PC-3 (cell line): Measurements from ENCODE around the gene SCN9A.

Experiments used
- EZH2 ChIP-seq: fragments of 300-600 bp; sonication (generic); IDR thresholded peaks from one replicate; pipeline ENCODE4 v1.6.1; 2017; ENCODE audit warnings: antibody characterized with exemption, mild to moderate bottlenecking, low read length; ENCODE audit not compliant: unreplicated experiment
- TF ChIP-seq, protein P1 (sequence below): fragments of 300-600 bp; sonication (generic); conservative IDR thresholded peaks from 2 replicates; pipeline ENCODE4 v1.5.1; 2017; ENCODE audit warnings: antibody characterized with exemption, low read depth, mild to moderate bottlenecking, low read length

DNA sequence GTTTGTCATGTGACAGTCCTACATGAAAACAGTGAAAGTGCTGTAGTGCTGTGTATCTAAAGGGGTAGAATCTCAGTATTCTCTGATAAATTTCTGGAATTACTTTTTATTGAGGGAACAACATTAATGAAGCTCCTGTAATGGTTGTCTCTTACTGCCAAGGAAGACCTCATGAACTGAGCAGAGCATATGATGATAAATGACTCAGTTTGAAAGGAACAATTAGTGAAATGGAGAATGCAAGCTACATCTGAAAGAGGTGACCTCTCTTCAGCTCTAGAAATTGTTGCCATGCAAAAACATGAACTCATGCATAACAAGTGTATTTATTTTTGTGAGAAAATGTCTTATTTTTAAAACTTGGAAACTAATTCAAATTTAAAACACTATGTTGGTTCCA, 93.6 kb downstream of the SCN9A start:
- TF ChIP-seq, protein P1, sequence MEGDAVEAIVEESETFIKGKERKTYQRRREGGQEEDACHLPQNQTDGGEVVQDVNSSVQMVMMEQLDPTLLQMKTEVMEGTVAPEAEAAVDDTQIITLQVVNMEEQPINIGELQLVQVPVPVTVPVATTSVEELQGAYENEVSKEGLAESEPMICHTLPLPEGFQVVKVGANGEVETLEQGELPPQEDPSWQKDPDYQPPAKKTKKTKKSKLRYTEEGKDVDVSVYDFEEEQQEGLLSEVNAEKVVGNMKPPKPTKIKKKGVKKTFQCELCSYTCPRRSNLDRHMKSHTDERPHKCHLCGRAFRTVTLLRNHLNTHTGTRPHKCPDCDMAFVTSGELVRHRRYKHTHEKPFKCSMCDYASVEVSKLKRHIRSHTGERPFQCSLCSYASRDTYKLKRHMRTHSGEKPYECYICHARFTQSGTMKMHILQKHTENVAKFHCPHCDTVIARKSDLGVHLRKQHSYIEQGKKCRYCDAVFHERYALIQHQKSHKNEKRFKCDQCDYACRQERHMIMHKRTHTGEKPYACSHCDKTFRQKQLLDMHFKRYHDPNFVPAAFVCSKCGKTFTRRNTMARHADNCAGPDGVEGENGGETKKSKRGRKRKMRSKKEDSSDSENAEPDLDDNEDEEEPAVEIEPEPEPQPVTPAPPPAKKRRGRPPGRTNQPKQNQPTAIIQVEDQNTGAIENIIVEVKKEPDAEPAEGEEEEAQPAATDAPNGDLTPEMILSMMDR, result no peak
- no peak for TF ChIP-seq EZH2
